Upper lobe of left lung (tissue), 4 donors: ENCODE results near the gene CLNK.

Source experiments
- CTCF ChIP-seq, 6 experiments: fragments of 450-650 bp in 4 of 6; fragments of 200-600 bp in 2 of 6; sonication (generic) in 2 of 6; IDR thresholded peaks; one replicate each; pipeline ENCODE4 v1.5.1; 2016 to 2019; ENCODE audit warnings: antibody characterized with exemption in 6 of 6
- POLR2A ChIP-seq, 4 donors: fragments of 450-650 bp; IDR thresholded peaks; one replicate each; pipeline ENCODE4 v1.5.1; 2016 to 2017; ENCODE audit warnings: antibody characterized with exemption in 4 of 4, mild to moderate bottlenecking in 2 of 4
- POLR2AphosphoS5 ChIP-seq, 2 donors: sonication (generic); formaldehyde crosslinking; IDR thresholded peaks; one replicate each; pipeline ENCODE4 v1.5.1; 2017; ENCODE audit warnings: antibody characterized with exemption in 2 of 2

- TF ChIP-seq POLR2AphosphoS5 (IDR thresholded peaks at IDR 0.05): no peak
- no peak for TF ChIP-seq CTCF (IDR thresholded peaks at IDR 0.05)
- no peak for TF ChIP-seq POLR2A (IDR thresholded peaks at IDR 0.05)
Measured at GRCh38 chr4:10687526-10687925, 3.0 kb upstream of the CLNK start.
